Measurements from ENCODE around the gene SMURF2.

DNA sequence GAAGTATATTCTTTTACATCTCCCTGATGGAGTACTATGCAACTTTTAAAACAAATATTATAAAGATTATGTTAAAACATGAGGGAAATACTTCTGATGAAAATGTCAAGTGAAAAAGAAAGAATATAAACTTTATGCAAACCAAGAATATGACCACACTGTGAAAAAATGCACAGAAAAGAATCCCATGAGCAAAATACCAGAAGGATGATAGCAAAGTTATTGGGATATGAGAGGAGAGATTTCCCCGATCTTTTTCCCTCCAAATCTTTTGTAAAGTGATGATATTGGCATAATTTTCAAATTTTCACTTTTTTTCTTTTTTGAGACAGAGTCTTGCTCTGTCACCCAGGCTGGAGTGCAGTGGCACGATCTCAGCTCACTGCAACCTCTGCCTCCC is 36.6 kb upstream of the SMURF2 start:
- TF ChIP-seq ATF7 (IDR thresholded peaks at IDR 0.05; ENCODE audit: low read depth), result no peak
- TF ChIP-seq, protein P1, sequence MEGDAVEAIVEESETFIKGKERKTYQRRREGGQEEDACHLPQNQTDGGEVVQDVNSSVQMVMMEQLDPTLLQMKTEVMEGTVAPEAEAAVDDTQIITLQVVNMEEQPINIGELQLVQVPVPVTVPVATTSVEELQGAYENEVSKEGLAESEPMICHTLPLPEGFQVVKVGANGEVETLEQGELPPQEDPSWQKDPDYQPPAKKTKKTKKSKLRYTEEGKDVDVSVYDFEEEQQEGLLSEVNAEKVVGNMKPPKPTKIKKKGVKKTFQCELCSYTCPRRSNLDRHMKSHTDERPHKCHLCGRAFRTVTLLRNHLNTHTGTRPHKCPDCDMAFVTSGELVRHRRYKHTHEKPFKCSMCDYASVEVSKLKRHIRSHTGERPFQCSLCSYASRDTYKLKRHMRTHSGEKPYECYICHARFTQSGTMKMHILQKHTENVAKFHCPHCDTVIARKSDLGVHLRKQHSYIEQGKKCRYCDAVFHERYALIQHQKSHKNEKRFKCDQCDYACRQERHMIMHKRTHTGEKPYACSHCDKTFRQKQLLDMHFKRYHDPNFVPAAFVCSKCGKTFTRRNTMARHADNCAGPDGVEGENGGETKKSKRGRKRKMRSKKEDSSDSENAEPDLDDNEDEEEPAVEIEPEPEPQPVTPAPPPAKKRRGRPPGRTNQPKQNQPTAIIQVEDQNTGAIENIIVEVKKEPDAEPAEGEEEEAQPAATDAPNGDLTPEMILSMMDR (IDR thresholded peaks at IDR 0.05 in 2 of 3, conservative IDR thresholded peaks at IDR 0.05 in 1 of 3; ENCODE audit: control insufficient read depth in 2 of 3, extremely low read depth in 1 of 3, insufficient read depth in 1 of 3, low read depth in 3 of 3, low read length in 3 of 3), result no peak
